Suprapubic skin (tissue), 4 donors: Measurements from ENCODE around the gene TPD52L1.

ENCODE experiments used
- EP300 ChIP-seq: sonication (generic); formaldehyde crosslinking; IDR thresholded peaks from one replicate; pipeline ENCODE4 v1.6.1; 2017; ENCODE audit warnings: antibody characterized with exemption
- POLR2A ChIP-seq, 2 donors: fragments of 450-650 bp; IDR thresholded peaks; one replicate each; pipeline ENCODE4 v1.6.1; 2017; ENCODE audit warnings: antibody characterized with exemption in 2 of 2, mild to moderate bottlenecking in 2 of 2, moderate library complexity in 2 of 2
- POLR2AphosphoS5 ChIP-seq, 3 donors: sonication (generic); formaldehyde crosslinking; IDR thresholded peaks; one replicate each; pipeline ENCODE4 v1.6.1; 2017; ENCODE audit warnings: antibody characterized with exemption in 3 of 3
- TF ChIP-seq, protein P1 (sequence below), 2 donors: fragments of 200-600 bp in 1 of 2; fragments of 450-650 bp in 1 of 2; sonication (generic) in 1 of 2; IDR thresholded peaks; one replicate each; pipeline ENCODE4 v1.5.1; 2016 to 2019; ENCODE audit warnings: antibody characterized with exemption in 2 of 2, mild to moderate bottlenecking in 1 of 2, moderate library complexity in 1 of 2

- TF ChIP-seq, protein P1, sequence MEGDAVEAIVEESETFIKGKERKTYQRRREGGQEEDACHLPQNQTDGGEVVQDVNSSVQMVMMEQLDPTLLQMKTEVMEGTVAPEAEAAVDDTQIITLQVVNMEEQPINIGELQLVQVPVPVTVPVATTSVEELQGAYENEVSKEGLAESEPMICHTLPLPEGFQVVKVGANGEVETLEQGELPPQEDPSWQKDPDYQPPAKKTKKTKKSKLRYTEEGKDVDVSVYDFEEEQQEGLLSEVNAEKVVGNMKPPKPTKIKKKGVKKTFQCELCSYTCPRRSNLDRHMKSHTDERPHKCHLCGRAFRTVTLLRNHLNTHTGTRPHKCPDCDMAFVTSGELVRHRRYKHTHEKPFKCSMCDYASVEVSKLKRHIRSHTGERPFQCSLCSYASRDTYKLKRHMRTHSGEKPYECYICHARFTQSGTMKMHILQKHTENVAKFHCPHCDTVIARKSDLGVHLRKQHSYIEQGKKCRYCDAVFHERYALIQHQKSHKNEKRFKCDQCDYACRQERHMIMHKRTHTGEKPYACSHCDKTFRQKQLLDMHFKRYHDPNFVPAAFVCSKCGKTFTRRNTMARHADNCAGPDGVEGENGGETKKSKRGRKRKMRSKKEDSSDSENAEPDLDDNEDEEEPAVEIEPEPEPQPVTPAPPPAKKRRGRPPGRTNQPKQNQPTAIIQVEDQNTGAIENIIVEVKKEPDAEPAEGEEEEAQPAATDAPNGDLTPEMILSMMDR (IDR thresholded peaks at IDR 0.05): no peak
- TF ChIP-seq EP300: no peak
- no peak for TF ChIP-seq POLR2AphosphoS5 (IDR thresholded peaks at IDR 0.05)
- no peak for TF ChIP-seq POLR2A (IDR thresholded peaks at IDR 0.05)
Measured at GRCh38 chr6:125110056-125110455, 43.5 kb upstream of the TPD52L1 start.
